ENCODE data around the gene LRRC2. TPM values are rescaled to one million over a fixed set of nuclear protein-coding genes. Genes with fewer than 3 reads are reported as not detected.
"Not testable (repeated sequence)": the region's sequence is repeated elsewhere in the genome, so short reads cannot be mapped to it uniquely, and the experiment has no call there.

LRRC2 gene
- total RNA-seq, 1 donor from 2014 or later = 0.26 TPM

DNA sequence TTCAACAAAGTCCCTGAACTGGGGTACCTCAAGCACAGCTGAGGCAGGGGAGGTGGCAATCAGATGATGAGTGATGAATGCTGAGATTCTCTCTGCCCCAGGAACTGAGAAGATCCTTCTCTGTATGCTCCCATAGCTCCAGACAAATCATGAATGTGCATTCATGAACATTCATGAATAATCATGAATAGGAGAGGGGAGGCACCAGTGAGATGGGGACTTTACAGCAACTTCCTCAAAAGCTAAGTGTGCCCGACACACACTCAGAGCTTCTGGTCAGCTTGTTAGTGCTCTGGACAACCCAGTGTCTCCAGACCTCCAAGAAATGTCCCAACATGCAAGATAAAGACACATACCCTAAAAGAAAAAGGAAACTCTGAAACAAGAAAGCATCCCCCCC, 24.3 kb downstream of the LRRC2 start:
- DNase-seq (ENCODE audit: low read depth) = no peak
- no peak overlapping the region for H3K4me3 ChIP-seq (ENCODE audit: low read depth, low read length)
- H3K36me3 ChIP-seq (ENCODE audit: control insufficient read depth, insufficient read depth, low read length) = no peaks in the 10 kb centered on the region
- TF ChIP-seq, protein P1, sequence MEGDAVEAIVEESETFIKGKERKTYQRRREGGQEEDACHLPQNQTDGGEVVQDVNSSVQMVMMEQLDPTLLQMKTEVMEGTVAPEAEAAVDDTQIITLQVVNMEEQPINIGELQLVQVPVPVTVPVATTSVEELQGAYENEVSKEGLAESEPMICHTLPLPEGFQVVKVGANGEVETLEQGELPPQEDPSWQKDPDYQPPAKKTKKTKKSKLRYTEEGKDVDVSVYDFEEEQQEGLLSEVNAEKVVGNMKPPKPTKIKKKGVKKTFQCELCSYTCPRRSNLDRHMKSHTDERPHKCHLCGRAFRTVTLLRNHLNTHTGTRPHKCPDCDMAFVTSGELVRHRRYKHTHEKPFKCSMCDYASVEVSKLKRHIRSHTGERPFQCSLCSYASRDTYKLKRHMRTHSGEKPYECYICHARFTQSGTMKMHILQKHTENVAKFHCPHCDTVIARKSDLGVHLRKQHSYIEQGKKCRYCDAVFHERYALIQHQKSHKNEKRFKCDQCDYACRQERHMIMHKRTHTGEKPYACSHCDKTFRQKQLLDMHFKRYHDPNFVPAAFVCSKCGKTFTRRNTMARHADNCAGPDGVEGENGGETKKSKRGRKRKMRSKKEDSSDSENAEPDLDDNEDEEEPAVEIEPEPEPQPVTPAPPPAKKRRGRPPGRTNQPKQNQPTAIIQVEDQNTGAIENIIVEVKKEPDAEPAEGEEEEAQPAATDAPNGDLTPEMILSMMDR (IDR thresholded peaks at IDR 0.05; ENCODE audit: insufficient read depth, low read length, severe bottlenecking) = no peak
- no peaks in the 10 kb centered on the region for H3K27me3 ChIP-seq (ENCODE audit: control insufficient read depth, insufficient read depth, low read length)
- FAIRE-seq = no peak

DNA sequence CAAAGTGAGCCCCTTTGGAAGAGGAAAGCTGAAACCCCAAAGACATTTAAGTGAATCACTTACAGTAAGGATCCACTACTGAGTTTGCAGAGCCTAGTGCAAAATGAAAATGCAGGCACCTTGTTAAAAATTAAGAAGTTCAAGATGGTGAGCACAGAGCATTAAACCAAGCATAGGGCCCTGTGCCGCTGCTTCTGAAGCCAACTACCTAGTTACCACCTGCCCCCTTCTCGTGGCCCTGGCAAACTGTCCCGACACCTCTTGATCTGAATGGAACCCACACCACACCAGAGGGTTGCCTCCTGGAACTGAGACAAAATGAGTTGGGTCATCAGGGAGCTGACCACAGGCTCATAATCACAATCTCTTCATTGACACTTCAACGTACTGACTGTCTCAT, 25.6 kb downstream of the LRRC2 start:
- Histone ChIP-seq H3K36me3 (ENCODE audit: control insufficient read depth, insufficient read depth, low read length) (no peaks in the 10 kb centered on the region), H3K27me3 (ENCODE audit: control insufficient read depth, insufficient read depth, low read length) (no peaks in the 10 kb centered on the region), H3K4me3 (ENCODE audit: low read depth, low read length) (no peak overlapping the region)
- DNase-seq (ENCODE audit: low read depth) (no peak), FAIRE-seq (no peak)
- TF ChIP-seq, protein P1 (IDR thresholded peaks at IDR 0.05; ENCODE audit: insufficient read depth, low read length, severe bottlenecking) = no peak

DNA sequence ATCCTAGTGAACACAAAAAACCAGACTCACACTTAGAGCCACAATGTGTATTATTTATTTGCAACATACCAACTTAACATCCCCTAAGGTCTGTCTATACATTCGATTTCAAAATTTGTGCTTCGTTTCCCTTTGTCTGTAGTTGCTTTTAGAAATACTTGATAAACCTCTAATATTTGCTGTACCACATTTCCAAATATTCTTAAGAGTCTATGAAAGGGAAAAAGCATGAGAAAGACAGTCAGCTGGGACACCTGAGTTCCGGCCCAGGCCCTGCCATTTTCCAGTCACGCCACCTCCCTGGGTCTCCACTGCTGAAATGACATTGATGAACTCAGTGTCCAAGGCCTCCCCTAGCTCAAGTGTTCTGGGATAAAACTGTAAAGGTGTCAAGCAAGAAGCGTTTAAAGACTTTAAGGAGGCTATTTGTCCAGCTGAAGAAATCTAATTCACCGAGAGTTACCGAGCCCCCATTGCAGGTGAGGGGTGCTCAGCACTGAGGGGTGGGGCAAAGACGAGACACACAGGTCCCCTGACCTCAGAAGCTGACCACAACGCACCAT, 26.6 kb downstream of the LRRC2 start:
- no peak for FAIRE-seq
- Histone ChIP-seq H3K36me3 (ENCODE audit: control insufficient read depth, insufficient read depth, low read length) (no peaks in the 10 kb centered on the region), H3K27me3 (ENCODE audit: control insufficient read depth, insufficient read depth, low read length) (no peaks in the 10 kb centered on the region), H3K4me3 (ENCODE audit: low read depth, low read length) (no peak overlapping the region)
- TF ChIP-seq, protein P1 (IDR thresholded peaks at IDR 0.05; ENCODE audit: insufficient read depth, low read length, severe bottlenecking) = no peak
- no peak for DNase-seq (ENCODE audit: low read depth)

DNA sequence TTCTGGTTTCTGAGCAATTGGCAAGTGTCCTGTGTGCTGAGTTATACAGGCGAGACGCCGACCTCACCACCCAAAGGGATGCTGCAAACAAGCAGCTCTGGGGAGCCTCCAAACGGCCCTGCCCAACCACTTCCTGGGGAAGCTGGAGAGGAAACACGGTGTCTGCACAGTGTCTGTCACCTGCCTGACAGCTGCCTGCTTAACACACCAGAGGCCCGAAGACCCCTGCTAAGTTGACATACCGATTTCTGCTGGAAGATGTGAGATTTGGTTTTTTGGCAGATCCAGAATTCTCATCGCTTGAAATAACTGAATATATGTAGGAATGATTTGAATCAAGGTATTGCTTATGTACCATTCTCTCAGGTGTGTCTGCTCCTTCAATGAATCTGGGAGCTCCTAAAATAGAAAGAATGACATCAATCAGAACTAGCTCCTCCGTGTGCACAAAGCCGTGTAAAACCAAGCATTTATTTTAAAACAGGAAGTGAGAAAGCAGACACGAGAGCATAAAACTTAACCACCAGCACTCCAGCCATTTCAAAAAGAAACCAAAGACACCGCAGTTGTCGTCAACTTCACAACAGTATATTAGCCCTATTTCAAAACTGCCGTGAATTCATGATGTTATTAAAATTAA, 27.2 kb downstream of the LRRC2 start:
- Histone ChIP-seq H3K36me3 (ENCODE audit: control insufficient read depth, insufficient read depth, low read length) (no peaks in the 10 kb centered on the region), H3K4me3 (ENCODE audit: low read depth, low read length) (no peak overlapping the region), H3K27me3 (ENCODE audit: control insufficient read depth, insufficient read depth, low read length) (no peaks in the 10 kb centered on the region)
- TF ChIP-seq, protein P1 (IDR thresholded peaks at IDR 0.05; ENCODE audit: insufficient read depth, low read length, severe bottlenecking) = no peak
- FAIRE-seq (no peak), DNase-seq (ENCODE audit: low read depth) (no peak)

DNA sequence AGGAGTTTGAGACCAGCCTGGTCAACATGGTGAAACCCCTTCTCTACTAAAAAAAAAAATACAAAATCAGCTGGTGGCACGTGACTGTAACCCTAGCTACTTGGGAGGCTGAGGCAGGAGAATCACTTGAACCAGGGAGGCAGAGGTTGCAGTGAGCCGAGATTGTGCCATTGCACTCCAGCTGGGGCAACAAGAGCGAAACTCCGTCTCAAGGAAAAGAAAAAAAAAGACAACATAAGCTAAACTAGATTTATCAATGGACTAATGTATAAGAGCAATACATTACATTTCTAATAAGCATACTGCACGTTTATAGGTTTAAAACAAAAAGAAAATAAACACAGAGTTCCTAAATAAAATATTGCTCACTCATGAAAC, 27.7 kb downstream of the LRRC2 start:
- FAIRE-seq; DNase-seq (ENCODE audit: low read depth); H3K27me3 ChIP-seq (ENCODE audit: control insufficient read depth, insufficient read depth, low read length); H3K36me3 ChIP-seq (ENCODE audit: control insufficient read depth, insufficient read depth, low read length); H3K4me3 ChIP-seq (ENCODE audit: low read depth, low read length): not testable (repeated sequence)

DNA sequence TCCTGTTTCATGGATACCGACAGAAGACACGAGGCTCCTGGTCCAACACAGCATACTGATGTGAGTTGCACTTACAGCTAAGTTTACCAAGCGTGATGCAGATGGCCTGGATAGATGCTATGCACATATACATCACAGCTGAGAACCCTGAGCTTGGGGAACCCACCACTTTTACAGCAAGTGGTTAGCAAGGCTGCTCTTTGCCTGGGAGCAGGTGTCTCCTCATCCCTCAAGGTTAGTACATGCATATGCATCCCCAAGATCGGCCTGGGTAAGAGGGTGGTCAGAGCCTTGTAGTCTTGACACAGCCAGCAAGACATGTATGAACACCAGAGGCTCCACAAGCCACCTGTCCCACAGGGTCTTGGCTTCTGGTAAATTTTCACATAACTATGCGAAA, 28.3 kb downstream of the LRRC2 start:
- no peak for DNase-seq (ENCODE audit: low read depth)
- Histone ChIP-seq H3K27me3 (ENCODE audit: control insufficient read depth, insufficient read depth, low read length) (no peaks in the 10 kb centered on the region), H3K36me3 (ENCODE audit: control insufficient read depth, insufficient read depth, low read length) (no peaks in the 10 kb centered on the region), H3K4me3 (ENCODE audit: low read depth, low read length) (no peak overlapping the region)
- no peak for FAIRE-seq
- TF ChIP-seq, protein P1 (IDR thresholded peaks at IDR 0.05; ENCODE audit: insufficient read depth, low read length, severe bottlenecking) = no peak
